GM10266 (cell line): ENCODE data around the gene KRTAP10-9.
"Not testable (repeated sequence)": the region's sequence is repeated elsewhere in the genome, so short reads cannot be mapped to it uniquely, and the experiment has no call there.

ENCODE experiments used
- DNase-seq: peaks from one replicate; pipeline ENCODE4 v3.0.0; 2012; ENCODE audit errors: extremely low spot score
- TF ChIP-seq, protein P1 (sequence below): IDR thresholded peaks from 2 replicates; pipeline ENCODE4 v1.5.1; 2012; ENCODE audit warnings: mild to moderate bottlenecking, low read depth; ENCODE audit not compliant: control insufficient read depth, insufficient read depth; ENCODE audit errors: missing control alignments

KRTAP10-9 gene

DNA sequence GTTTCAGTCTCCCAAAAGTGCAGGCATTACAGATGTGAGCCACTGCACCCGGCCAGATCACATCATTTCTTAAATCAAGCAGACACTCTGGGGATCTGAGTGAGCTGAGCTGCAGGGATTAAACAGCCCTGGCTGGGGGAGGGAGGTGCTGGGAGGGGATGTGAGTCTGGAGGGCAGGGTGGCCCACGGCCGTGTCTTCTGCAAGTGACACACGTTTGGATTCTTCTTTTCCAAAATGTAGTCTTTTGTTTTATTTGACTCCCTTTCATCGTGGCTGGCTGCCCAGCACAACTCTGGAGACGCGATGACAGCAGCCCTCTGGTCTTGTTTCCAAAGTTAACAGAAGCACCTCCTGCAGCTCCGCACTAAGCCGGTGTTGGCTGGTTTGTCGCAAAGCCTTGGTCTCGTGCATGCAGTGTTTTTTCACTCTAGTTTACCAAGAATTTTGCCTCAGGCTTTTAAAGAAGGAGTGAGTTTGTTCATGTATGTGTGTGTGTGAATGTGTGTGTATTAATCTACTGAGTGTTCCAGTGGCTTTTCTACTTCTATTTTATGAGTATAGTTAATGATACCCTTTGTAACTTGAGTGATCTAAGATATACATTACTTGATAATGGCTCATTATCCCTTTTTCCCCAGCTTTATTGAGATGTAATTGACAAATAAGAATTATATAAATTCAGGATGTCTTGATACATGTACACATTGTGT lies 43.6 kb upstream of the KRTAP10-9 start:
- DNase-seq, result no peak
- TF ChIP-seq, protein P1, sequence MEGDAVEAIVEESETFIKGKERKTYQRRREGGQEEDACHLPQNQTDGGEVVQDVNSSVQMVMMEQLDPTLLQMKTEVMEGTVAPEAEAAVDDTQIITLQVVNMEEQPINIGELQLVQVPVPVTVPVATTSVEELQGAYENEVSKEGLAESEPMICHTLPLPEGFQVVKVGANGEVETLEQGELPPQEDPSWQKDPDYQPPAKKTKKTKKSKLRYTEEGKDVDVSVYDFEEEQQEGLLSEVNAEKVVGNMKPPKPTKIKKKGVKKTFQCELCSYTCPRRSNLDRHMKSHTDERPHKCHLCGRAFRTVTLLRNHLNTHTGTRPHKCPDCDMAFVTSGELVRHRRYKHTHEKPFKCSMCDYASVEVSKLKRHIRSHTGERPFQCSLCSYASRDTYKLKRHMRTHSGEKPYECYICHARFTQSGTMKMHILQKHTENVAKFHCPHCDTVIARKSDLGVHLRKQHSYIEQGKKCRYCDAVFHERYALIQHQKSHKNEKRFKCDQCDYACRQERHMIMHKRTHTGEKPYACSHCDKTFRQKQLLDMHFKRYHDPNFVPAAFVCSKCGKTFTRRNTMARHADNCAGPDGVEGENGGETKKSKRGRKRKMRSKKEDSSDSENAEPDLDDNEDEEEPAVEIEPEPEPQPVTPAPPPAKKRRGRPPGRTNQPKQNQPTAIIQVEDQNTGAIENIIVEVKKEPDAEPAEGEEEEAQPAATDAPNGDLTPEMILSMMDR, result no peak

DNA sequence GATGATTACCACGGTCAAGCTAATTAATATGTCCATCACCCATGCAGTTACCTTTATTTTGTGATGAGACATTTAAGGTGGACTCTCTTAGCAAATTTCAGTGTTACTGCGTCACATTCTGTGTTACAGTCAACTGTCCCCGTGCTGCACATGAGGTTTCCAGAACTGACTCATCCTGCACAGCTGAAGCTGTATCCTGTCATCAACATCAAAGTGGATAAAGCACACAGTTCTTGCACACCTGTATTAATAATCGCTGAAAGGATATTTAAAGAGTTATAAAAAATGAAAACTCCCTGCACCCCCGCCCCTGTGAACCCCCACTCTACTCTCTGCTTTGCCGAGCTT lies 43.1 kb upstream of the KRTAP10-9 start:
- TF ChIP-seq, protein P1, result no peak
- no peak for DNase-seq

DNA sequence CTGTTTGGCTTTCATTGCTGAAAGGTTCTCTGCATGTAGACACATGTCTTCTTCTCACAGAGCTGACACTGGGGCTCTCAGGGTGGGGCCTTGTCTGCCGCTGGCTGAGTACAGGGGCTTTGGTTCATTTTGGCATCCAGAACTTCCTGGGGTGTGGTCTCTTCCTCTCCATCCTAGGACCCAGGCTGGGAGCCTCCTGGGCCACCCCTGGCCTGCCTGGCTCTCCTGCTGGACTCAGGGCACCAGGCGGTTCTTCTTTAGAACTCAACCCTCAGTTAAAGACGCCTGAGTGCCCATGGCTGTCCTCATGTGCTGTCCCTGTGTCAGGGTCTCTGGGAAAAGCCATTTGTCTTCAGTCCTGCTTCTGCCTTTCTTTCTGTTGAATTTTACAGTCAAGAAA lies 41.0 kb upstream of the KRTAP10-9 start:
- TF ChIP-seq, protein P1, result no peak
- DNase-seq, result no peak

DNA sequence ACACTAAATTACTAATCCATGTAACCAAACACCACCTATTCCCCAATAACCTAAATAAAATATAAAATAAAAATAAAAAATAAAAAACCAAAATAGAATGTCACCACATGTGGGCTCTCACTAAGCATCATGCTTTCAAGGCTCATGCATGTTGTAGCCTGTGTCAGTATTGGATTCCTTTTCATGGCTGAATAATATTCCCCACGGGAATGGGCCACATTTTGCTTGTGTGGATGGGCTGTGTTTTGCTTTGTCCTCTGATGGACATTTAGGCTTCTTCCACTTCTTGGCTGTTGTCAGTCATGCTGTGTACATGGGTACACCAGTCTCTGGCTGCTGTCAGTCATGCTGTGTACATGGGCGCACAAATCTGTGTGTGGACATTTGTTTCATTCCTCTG lies 37.8 kb upstream of the KRTAP10-9 start:
- TF ChIP-seq, protein P1, result no peak
- DNase-seq, result no peak

DNA sequence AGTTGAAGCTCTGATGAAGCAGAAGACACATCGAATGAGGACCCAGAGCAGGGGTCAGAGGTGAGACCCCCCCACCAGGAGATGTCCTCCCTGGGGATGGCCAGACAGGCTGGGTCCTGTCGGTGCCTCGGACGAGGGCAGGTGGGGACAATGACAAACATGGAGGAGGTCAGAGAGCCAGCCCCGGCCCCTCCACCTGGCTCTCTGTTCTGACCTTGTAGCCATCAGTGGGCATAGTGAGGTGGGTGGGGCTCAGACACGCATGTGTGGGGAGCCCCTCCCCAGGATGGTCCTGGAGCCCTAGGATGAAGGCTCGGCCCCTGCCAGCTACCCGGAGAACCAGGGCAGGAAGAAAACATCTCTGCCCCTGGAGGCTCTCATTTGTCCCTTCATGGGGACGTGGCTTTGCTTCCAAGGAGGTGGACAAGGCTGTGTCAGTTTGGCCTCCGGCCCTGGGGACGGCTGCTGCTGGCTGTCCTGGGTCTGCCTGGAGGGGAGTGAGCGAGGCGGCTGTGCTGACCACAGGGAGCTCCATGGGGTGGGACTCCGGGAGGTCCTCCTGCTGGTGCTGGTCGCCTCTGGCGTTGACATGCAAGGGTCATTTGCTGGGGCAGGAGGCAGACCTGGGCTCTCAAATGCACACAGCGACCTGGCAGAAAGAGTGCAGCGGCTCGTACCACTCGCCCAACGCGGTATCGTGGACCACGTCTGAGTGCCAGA lies 37.1 kb upstream of the KRTAP10-9 start:
- TF ChIP-seq, protein P1, result no peak
- DNase-seq, result no peak

DNA sequence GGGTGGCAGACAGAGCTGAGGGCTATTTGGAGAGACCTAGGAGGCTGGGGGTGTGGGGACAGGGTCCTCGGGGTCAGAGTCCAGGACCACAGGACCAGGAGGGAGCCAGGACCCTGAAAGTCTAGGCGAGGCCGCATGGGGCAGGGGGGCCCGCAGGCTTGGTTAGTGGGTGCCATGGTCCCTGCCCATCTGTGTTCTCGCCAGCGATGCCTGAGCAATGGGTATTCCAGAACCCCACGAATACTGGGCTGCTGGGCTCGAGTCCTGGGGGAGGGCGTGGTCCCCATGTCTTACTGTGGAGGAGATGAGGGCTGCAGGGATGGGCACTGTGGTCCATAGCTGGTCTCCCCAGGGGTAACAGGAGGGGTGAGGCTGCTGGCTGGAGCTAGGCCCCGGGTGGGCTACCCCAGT lies 36.6 kb upstream of the KRTAP10-9 start:
- TF ChIP-seq, protein P1, result no peak
- no peak for DNase-seq

DNA sequence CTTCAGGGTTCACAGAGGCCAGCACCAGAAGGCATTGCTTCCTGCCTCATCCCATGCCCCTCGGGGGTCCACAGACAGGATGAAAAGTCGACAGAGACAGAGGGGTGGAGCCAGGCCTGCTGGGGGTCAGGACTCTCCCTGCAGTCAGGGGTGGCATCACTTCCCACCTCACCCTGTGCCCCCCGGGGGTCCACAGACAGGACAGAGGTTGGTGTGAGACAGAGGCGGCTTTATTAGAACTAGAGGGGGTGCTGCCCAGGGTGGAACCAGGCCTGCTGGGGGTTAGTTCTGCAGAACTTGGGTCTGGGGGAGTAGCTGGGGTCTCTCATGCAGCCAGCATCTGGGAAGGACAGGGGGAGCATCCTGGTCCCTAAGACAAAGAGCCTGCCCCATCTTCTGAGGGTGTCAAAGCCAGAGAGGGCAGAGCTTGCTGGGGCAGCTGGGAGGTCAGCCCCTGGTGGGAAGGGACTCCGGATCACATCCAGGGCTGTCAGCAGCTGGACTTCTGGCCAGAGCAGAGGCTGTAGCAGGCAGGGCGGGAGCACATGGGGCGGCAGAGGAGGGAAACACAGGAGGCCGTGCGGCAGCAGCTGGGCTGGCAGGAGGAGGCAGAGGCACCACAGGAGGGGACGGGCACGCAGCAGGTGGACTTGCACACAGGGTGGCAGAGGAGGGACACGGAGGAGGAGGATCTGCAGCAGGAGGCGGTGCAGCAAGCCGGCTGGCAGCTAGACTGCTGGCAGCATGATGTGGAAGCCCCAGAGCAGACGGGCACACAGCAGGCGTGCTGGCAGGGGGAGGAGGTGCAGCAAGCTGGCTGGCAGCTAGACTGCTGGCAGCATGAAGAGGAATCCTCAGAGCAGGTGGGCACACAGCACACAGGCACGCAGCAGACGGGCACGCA lies 35.7 kb upstream of the KRTAP10-9 start:
- DNase-seq, result not testable (repeated sequence)

DNA sequence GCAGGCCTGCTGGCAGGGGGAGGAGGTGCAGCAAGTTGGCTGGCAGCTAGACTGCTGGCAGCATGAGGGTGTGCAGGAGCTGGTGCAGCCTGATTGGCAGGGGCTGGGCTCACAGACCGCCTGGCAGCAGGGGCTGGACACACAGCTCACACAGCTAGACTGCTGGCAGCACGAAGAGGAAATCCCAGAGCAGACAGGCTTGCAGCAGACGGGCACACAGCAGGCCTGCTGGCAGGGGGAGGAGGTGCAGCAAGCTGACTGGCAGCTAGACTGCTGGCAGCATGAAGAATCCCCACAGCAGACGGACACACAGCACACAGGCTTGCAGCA lies 35.1 kb upstream of the KRTAP10-9 start:
- DNase-seq, result not testable (repeated sequence)
